HG03342 (cell line): ENCODE results near the gene MBLAC1.

Experiments used
- ATAC-seq: cut with Tn5 transposase; IDR thresholded peaks from one replicate; pipeline ENCODE4 v1.9.1; 2021; ENCODE audit warnings: mild to moderate bottlenecking, moderate library complexity; ENCODE audit not compliant: unreplicated experiment

The MBLAC1 gene

GRCh38 chr7:100126931-100127865 lies at the start of gene MBLAC1:
Gene MBLAC1, plus strand, starts transcription at chr7:100126967. Its CDS starts 429 bp downstream, at chr7:100127396.
- peak; percentile 50 for ATAC-seq

- no peak for ATAC-seq
Observed at GRCh38 chr7:100077205-100077604, 49.6 kb upstream of the MBLAC1 start.

GRCh38 chr7:100079024-100079560 lies 47.7 kb upstream of the MBLAC1 start:
- no peak for ATAC-seq

- ATAC-seq, result no peak
Observed at GRCh38 chr7:100080907-100081534, 45.7 kb upstream of the MBLAC1 start.

GRCh38 chr7:100081535-100082102 lies 45.1 kb upstream of the MBLAC1 start, which contains the start of gene ZNF3:
Gene ZNF3, minus strand, starts transcription at chr7:100081723. Its CDS starts 4,366 bp downstream, at chr7:100077357.
- ATAC-seq, result peak; percentile 74

GRCh38 chr7:100082978-100083377 lies 43.8 kb upstream of the MBLAC1 start:
- no peak for ATAC-seq

- ATAC-seq, result no peak
Observed at GRCh38 chr7:100085515-100085914, 41.3 kb upstream of the MBLAC1 start.

GRCh38 chr7:100087055-100087750 lies 39.6 kb upstream of the MBLAC1 start:
- no peak for ATAC-seq

- ATAC-seq, result no peak
Observed at GRCh38 chr7:100088095-100088620, 38.6 kb upstream of the MBLAC1 start.

GRCh38 chr7:100088621-100089457 lies 37.9 kb upstream of the MBLAC1 start, which contains the start of gene COPS6:
Gene COPS6, plus strand, starts transcription at chr7:100088969. Its CDS starts 22 bp downstream, at chr7:100088991.
- ATAC-seq, result peak; percentile 42

- ATAC-seq, result no peak
Observed at GRCh38 chr7:100089458-100090196, 37.1 kb upstream of the MBLAC1 start.

GRCh38 chr7:100090527-100091410 lies 36.0 kb upstream of the MBLAC1 start:
- ATAC-seq, result no peak

GRCh38 chr7:100091411-100092181 lies 35.2 kb upstream of the MBLAC1 start:
- ATAC-seq, result no peak

GRCh38 chr7:100093054-100093453 lies 33.7 kb upstream of the MBLAC1 start:
- no peak for ATAC-seq

GRCh38 chr7:100093498-100093897 lies 33.3 kb upstream of the MBLAC1 start:
- ATAC-seq, result no peak

- ATAC-seq, result no peak
Observed at GRCh38 chr7:100093925-100094486, 32.8 kb upstream of the MBLAC1 start.

GRCh38 chr7:100095289-100095688 lies 31.5 kb upstream of the MBLAC1 start:
- ATAC-seq, result no peak
